ENCODE data around the gene RPUSD3.
"Not testable (repeated sequence)": the region's sequence is repeated elsewhere in the genome, so short reads cannot be mapped to it uniquely, and the experiment has no call there.

The RPUSD3 gene

DNA sequence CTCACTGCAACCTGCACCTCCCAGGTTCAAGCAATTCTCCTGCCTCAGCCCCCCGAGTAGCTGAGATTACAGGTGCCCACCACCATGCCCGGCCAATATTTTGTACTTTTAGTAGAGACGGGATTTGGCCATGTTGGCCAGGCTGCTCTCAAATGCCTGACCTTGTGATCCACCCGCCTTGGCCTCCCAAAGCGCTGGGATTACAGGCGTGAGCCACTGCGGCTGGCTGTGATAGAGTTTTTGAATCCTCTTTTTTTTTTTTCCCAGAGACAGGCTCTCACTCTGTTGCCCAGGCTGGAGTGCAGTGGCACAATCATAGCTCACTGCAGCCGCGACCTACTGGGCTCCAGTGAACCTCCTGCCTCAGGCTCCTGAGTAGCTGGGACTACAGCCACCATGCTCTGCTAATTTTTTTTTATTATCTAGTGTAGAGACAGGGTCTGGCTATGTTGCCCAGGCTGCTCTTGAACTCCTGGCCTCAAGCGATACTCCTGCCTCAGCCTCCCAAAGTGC lies 21.4 kb upstream of the RPUSD3 start:
- DNase-seq (ENCODE audit: low read depth): not testable (repeated sequence)

DNA sequence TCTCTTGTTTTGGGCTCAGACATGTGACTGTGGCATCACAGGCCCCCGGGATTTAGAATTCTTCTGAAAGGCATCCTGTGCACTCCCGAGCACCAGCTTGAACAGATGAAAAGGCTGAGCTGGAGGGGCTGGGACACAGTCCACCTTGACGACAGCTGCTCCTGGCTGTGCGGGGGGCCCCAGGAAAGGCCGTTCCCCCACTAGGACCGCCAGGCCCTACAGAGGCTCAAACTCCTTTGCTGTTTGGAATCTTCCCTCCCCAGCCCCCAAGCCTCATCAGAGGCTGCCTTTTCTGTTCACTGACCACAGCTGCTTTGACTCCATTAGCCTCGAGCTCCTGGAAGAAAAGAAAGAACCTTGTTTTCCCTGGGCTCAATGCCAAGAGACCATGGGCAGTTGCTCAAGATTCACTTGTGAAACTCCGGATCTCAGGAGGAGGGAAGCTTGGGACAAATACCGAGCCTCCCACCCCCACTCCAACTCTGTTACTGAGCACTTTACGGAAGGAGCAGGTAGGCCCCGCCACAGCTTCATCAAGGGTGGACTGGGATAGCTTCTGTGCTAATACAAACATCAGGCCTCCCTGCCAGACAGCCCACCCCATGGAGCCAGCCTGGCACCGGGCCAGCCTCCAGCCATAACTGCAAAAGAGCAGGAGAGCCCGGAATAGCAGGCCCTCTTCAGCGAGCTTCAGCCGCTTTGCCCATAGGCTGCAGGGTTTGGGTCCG lies 20.6 kb upstream of the RPUSD3 start:
- peak; percentile 63 for DNase-seq (ENCODE audit: low read depth)

DNA sequence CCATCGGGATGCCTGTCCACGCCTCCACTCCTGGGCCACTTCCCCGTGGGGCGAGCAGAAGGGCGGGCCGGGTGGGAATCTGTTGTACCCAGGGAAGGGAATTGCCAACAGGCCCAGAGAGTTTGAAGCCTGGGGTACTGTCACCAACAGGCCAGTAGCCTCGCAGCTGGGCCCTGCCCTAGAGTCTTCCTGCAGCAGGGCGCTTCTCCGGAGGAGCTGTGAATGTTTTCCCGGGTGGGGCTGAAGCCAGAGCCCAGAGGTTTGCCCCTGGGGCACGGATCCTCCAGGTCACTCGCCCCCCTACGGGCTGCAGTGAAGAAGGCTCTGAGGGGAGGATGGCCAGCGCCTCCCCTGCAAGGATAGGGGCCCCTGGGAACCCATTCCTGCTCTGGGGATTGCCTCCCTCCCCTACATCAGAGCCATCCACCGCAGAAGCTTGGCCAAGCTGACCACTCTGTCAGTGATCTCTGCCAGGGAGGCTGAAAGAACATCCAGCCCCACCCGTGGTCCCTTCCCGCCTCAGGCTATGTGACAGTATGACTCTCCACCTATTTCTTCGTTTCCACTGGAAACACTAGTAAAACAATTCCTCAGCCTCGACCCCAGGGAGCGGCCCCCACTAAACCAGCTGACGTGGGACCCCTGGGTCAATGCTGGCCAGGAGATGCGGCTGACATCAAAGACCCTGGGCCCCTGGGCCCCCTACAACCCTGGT lies 19.4 kb upstream of the RPUSD3 start:
- DNase-seq (ENCODE audit: low read depth): no peak

DNA sequence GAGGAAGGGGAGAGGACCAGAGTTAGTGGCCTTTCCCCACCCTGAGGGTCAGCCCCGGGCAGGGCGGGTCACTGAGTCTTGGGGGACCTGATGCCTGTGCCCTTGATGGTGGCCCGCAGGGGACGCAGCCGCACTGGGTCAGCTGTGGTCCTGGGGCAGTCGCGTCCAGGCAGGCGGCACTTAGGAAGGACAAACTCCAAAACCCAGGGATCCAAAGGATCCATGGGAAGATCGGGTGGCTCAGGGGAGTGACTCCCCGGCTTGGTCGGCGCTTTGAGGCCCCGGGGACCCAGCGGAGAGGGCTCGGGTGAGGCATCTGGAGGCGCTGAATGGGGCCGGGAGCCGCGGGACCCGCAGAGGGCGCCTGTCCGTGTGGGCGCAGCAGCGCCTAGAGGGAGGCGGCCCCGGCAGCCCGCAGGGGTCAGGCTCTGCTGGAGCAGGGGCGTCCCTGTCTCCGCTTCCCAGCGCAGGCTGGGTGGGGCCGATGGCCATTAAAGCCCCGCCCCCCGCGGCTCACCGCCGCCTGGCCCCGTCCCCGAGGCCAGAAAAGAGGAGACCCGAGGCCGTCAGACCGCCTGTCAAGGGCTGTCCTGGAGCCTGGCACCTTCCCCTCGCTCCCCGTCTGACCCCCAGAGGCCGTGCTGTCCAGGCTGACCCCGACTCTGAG lies 18.7 kb upstream of the RPUSD3 start:
- DNase-seq (ENCODE audit: low read depth): no peak

DNA sequence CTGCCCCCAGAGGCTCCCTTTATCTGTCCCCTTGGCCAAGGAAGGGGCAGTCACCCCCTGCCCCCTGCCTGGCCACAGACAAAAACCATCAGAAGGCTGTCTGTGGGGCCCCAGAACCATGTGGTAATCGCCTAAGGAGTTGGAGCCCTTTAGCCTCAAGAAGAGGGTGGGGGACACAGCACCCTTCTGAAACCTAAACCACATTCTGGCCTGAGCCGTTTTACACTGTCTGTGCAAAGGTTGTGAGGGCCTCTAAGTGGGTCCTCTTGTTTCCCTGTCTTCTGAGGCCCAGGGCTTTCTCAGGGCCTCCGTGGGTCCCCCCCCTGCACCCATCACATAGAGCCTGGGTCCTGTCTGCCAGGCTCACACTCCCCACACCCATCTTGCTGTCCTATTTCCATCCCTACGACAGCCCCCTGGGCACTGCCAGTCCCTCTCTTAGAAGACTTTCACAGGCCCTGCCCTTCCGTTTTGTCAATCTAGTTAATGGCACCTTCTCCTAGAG lies 17.9 kb upstream of the RPUSD3 start:
- DNase-seq (ENCODE audit: low read depth): no peak

DNA sequence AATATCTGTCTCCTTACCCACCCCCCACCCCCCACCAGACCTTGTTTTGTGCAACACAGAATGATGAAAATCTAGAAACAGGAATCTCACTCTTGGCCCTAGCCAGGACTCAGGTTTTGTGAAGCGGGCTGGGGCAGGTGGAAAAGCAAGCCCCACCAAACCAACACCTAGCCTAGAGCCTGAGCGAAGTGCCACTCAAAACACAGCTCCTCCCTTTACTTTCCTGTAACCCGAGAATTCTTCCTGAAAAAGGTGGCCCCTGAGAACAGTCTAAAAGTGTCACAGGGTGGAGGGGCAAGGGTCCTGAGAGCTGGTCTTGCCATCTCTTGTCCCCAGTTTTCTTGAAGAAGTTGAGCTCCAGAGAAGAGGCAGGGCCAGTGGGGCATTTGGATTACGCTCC lies 17.4 kb upstream of the RPUSD3 start:
- DNase-seq (ENCODE audit: low read depth): no peak

DNA sequence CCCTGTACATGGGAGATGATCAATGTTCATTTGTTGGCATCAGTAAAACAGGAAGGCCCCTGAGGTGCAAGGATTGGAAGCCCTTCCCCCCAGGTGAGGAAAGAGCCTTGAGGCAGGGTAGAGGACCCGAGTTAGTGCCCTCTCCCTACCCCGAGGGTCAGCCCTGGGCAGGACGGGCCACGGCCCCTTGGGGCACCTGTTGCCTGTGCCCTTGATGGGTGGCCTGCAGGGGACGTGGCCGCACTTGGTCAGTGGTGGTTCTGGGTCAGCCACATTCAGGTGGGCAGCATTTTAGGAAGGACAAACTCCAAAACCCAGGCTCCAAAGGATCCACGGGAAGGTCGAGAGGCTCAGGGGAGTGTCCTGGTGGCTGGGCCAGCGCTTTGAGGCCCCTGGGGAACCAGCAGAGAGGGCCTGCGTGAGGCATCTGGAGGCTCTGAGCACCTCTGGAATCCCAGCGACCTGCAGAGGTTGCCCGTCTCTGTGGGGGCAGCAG lies 15.8 kb upstream of the RPUSD3 start:
- no peak for DNase-seq (ENCODE audit: low read depth)

DNA sequence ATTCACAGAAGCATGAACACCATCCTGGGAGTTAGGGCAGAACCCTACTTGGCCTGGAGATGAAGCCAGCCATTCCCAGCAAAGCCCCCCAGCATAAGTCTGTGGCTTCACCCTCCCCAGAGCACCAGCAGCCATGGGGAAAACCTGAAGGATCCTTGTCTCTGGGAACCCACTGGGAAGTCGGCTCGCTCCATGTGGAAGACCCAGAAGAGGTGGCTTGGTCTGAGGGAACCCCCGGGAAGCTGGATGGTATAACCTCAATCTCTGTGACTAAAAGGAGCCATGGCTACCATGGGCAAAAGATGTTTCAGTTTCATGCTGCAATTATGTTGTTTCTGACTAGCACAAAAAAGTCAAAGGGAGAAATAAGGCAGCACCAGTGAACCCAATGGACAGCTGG lies 11.8 kb upstream of the RPUSD3 start:
- DNase-seq (ENCODE audit: low read depth): no peak

DNA sequence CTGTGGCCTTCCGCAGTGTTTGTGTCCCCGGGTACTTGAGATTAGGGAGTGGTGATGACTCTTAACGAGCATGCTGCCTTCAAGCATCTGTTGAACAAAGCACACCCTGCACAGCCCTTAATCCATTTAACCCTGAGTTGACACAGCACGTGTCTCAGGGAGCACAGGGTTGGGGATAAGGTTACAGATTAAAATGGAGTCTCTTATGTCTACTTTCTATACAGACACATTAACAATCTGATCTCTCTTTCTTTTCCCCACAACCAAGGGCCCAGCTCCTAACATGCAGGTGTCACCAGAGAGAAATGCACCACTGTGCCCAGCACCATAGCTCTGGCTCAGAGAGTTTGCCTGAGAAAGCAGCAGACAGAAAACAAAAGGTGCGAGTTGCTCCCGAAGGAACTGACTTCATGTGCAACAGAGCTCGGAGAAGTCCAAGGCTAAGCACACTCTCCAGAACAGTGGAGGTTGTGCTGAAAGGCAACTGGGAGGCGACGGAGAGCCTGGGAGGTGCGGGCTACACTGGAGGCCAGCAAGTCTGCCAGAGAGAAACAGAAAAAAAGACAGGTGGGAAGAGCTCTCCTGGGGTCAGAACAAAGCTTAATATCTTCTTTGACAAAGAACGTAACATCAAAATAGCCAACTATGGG lies 10.6 kb upstream of the RPUSD3 start:
- not testable (repeated sequence) for DNase-seq (ENCODE audit: low read depth)

DNA sequence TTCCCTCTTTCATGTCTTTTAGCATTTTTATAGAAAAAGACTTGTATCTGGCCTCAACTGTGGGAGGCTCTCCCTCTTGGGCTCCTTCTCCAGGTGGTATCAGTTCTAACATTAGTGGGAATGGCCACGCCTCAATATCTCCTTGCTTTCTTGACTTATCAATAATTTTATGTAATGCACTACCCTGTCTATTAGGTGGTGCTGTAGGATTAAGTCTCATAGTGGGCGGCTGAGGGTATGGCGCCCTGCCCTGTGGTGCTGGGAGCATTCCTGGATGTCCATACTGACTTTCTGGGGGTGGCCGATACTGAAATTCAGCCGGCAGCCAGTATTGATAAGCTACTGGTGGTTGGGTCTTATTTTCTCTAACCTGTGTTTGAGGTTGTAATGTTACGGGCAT lies 8.7 kb upstream of the RPUSD3 start:
- DNase-seq (ENCODE audit: low read depth): no peak

DNA sequence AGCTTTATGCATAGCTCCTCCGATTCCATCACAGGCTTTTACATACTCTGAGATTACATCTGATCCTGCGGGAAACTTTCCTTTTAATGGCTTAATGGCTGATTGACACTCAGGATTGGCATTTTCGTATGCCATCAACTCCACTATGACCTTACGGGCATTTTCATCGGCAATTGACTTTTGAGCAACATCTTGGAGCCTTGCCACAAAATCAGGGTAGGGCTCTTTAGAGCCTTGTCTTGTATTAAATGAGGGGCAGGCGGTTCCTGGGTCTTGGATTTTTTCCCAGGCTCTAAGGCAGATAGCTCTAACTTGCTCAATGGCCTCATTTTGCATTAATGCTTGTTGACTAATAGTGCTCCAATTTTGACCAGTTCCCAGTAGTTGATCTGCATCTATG lies 8.1 kb upstream of the RPUSD3 start:
- not testable (repeated sequence) for DNase-seq (ENCODE audit: low read depth)

DNA sequence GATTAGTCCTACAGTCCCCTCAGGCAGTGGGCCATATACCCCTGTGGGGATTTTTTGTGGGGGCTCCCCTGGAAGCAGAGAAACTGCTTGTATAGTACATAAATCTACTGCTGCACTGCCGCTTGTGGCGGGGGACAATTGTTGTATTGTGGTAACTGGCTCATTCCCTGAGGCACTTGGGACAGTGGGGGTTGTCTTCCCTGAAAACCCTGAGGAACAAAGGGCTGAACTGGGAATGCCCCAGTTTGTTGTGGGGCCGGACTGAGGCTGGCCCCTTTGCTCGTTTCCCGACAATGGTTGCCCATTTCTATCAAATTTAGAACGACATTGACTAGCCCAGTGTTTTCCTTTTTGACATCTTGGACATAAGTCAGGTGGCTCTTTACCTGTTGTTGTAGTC lies 7.6 kb upstream of the RPUSD3 start:
- not testable (repeated sequence) for DNase-seq (ENCODE audit: low read depth)

DNA sequence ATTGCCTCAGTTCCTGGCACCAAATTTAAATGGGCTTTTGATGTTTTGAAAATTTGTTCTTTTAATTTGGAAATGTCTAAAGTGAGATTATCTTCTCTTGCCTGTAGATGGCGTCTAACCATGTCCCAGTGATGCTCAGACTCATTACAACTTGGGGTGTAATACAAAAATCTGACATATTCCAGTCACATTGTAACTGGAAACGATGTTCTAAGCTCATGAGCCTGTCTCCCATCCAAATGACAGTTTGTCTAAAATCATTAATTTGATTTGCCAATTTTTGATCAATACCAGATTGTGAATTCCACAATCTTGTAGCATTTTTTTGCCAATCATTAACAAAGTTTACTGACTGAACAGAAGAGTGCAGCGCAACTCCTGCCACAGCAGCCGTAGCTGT lies 5.1 kb upstream of the RPUSD3 start:
- DNase-seq (ENCODE audit: low read depth): not testable (repeated sequence)

DNA sequence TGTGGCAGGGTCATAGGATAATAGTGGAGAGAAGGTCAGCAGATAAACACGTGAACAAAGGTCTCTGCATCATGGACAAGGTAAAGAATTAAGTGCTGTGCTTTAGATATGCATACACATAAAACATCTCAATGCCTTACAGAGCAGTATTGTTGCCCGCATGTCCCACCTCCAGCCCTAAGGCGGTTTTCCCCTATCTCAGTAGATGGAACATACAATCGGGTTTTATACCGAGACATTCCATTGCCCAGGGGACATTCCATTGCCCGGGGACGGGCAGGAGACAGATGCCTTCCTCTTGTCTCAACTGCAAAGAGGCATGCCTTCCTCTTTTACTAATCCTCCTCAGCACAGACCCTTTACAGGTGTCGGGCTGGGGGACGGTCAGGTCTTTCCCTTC lies 4.1 kb upstream of the RPUSD3 start:
- not testable (repeated sequence) for DNase-seq (ENCODE audit: low read depth)

DNA sequence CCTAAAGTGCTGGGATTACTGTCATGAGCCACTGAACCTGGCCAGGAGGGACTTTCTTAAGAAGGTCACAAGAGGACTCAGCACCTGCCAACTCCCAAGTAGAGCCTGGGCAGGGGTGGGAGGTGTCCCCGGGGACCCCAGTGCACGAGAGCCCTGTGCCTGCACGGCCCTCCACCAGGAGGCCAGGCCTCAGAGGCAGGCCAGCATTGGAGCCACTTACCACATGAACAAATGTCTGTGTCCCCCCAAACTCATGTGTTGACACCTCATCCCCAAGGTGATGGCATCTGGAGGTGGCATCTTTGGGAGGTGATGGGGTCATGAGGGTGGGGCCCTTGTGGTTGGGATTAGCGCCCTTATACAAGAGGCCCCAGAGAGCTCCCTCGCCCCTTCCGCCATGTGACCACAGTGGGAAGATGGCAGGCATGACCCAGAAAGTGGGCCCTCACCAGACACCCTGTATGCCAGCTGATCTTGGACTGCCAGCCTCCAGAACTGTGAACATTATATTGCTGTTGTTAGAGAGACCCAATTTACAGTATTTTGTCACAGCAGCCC lies 3.2 kb upstream of the RPUSD3 start:
- DNase-seq (ENCODE audit: low read depth): no peak

DNA sequence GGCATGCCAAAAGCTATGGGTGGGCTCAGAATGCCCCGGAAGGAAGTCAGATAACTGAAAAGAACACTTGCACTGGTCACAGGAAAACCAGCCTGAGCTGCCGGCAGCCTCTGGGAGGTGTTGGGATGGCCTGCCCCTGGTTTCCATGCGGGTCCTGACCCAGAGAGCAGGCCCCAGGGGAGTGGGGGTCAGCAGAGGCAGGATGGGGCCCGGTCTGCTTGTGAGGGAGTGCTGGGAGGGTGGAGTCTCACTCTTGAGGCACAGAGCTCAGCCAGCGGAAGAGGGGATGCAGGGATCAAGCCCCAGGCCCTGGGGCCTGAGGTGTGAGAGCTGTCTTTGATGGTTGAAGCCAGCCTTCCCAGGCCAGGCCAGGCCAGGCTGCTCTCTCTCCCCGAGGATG lies 2.4 kb upstream of the RPUSD3 start:
- DNase-seq (ENCODE audit: low read depth): no peak

DNA sequence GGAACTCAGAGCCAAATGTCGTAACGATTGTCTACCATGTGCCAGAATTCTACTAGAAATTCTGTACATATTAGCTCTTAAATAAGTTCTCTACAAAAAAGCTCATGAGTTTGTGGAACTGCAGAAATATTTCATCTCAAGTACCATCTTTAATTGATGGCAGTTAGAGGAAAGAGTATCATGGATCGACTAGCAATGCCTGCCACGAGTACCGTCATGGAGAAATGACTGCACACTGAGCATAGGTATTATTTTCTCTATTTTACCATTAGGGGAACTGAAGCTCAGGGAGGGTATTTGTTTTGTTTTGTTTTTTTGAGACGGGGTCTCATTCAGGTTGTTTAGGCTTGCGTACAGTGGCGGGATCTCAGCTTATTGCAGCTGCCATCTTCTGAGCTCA lies 2.8 kb downstream of the RPUSD3 start:
- DNase-seq (ENCODE audit: low read depth): no peak

DNA sequence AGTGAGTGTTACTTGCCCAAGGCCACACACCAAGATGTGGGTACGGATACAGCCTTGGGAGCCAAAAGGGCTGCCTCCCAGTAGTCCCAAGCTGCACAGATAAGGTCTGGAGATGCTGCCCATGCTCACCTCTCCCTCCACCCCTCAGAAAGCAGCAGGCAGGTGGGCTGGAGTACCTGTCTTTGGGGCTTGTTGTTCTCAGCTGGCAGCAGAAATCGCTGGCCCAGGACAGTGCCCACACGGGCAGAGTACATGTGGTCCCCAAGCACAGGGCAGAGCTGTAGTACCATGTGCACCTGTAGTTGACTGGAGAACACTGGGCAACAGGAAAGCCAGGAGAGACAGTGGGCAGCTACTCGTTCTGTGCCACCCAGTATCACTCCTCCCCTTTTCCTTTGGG lies 5.0 kb downstream of the RPUSD3 start:
- DNase-seq (ENCODE audit: low read depth): no peak

DNA sequence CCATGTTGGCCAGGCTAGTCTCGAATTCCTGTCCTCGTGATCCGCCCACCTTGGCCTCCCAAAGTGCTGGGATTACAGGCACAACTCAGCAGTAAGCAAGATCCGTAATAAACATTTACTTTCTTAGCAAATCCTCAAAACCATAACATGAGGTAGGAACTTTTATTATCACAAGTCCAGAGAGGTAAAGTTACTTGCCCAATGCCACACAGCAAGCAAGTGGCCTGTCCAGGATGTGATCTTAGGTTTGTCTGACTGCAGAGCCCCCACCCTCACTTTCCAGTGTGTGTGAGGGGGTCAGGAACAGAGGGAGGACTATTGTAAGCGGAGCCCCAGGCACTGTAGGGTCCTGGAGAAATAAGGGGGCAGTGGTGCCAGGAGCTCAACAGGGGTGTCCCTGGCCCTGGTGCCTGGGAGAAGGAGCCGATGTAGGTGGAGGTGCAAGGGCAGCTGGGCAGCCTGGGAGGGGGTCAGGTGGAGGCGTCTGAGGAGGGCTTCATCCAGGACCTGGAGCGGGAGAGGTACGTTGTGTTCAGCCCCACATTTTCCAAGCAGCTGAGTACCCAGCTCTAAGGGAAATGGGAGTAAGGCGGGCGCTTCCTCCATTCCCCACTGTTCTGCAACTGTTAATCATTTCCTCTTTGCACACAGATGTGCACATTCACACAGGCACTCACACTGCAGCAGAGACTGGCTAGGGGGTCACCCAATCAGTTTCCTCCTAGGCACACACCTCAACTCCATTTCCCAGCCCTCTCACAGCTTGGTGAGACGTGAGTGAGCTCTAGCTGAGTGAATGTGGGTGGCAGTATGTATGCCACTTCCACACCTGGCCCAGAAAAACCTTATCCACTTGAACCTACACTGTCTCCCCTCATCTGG lies 5.9 kb downstream of the RPUSD3 start:
- no peak for DNase-seq (ENCODE audit: low read depth)

DNA sequence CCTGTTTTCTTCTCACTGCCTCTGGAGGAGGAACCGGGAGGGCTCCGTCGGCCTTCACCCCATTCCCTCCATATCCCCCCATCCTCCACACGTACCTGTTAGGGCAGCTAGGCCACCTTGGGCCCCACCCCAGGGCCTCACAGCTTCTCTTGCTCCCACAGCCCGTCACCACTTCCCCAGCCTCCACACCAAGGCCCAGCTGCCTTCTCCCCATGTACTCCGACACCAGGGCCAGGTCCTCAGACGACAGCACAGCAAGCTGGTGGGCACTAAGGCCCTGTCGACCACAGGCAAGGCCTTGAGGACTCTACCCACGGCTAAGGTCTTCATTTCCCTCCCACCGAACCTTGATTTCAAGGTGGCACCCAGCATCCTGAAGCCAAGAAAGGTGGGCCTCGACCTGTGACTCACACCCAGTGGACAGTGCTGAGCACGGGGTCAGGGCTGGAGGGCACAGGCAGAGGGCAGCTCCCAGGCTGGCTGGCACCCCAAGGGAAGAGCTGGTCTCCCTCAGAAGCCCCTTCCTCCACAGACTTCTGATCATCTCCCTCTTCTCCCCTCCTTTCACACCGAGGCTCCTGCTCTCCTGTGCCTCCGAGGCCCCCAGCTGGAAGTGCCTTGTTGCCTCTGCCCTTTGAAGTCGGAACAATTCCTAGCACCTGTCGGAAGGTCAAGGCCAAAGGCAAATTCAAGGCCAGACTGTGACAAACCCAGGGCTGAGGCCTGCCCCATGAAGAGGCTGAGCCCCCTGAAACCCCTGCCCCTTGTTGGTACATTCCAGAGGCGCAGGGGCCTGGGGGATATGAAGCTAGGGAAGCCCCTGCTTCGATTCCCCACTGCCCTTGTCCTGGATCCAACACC lies 9.1 kb downstream of the RPUSD3 start:
- DNase-seq (ENCODE audit: low read depth): no peak
